Esophagus squamous epithelium (tissue), 4 donors: Measurements from ENCODE around the gene CD247.

ENCODE experiments used
- POLR2A ChIP-seq, 4 donors: fragments of 450-650 bp; IDR thresholded peaks; one replicate each; pipeline ENCODE4 v1.6.1; 2017; ENCODE audit warnings: antibody characterized with exemption in 4 of 4, mild to moderate bottlenecking in 4 of 4, moderate library complexity in 3 of 4
- TF ChIP-seq, protein P1 (sequence below), 6 experiments: fragments of 450-650 bp in 4 of 6; fragments of 200-600 bp in 2 of 6; sonication (generic) in 2 of 6; IDR thresholded peaks; one replicate each; pipeline ENCODE4 v1.5.1; 2016 to 2019; ENCODE audit warnings: antibody characterized with exemption in 6 of 6, mild to moderate bottlenecking in 4 of 6, moderate library complexity in 4 of 6

DNA sequence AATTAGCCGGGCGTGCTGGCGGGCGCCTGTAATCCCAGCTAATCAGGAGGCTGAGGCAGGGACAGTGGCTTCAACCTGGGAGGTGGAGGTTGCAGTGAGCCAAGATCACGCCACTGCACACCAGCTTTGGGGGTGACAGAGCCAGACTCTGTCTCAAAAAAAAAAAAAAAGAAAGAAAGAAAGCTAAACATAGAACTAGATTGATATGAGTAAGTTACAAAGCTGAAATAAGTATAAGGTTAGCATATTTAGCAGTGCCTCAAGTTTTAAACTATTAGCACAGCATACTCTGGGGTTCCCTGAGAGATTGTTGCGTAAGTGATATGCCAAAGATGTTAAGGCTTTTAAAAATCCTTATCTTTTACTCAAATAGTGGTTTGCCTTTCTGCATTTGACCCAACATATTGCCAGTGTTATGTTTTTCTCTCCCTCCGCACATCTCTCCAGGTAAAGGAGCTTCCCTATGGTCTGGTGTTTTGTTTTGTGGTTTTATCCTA, 126.1 kb downstream of the CD247 start:
- TF ChIP-seq, protein P1, sequence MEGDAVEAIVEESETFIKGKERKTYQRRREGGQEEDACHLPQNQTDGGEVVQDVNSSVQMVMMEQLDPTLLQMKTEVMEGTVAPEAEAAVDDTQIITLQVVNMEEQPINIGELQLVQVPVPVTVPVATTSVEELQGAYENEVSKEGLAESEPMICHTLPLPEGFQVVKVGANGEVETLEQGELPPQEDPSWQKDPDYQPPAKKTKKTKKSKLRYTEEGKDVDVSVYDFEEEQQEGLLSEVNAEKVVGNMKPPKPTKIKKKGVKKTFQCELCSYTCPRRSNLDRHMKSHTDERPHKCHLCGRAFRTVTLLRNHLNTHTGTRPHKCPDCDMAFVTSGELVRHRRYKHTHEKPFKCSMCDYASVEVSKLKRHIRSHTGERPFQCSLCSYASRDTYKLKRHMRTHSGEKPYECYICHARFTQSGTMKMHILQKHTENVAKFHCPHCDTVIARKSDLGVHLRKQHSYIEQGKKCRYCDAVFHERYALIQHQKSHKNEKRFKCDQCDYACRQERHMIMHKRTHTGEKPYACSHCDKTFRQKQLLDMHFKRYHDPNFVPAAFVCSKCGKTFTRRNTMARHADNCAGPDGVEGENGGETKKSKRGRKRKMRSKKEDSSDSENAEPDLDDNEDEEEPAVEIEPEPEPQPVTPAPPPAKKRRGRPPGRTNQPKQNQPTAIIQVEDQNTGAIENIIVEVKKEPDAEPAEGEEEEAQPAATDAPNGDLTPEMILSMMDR (IDR thresholded peaks at IDR 0.05) = no peak
- TF ChIP-seq POLR2A (IDR thresholded peaks at IDR 0.05) = no peak
